Lung (tissue), 12 donors: ENCODE data around the gene KRTAP4-2. TPM values are rescaled to one million over a fixed set of nuclear protein-coding genes. Genes with fewer than 3 reads are reported as not detected.
"Not testable (repeated sequence)": the region's sequence is repeated elsewhere in the genome, so short reads cannot be mapped to it uniquely, and the experiment has no call there.

Experiments used
- ATAC-seq: fragments of 200-7000 bp; cut with Tn5 transposase; one replicate; pipeline ENCODE4 v1.9.1; 2020; ENCODE audit warnings: moderate number of reproducible peaks; ENCODE audit not compliant: insufficient read depth, low FRiP score
- DNase-seq, 3 donors: peaks; one replicate each; pipeline ENCODE4 v3.0.0-alpha.2; 2013 to 2017
- H3K27ac ChIP-seq, 2 donors: one replicate each; pipeline ENCODE4 v1.5.1; 2013; ENCODE audit warnings: mild to moderate bottlenecking in 2 of 2, moderate library complexity in 2 of 2, control low read depth in 1 of 2, inconsistent platforms in 1 of 2, low read depth in 1 of 2, low read length in 1 of 2
- H3K27me3 ChIP-seq, 3 donors: one replicate each; pipeline ENCODE4 v1.5.1; 2013; ENCODE audit warnings: low read length in 2 of 3; ENCODE audit not compliant: control insufficient read depth in 3 of 3, insufficient read depth in 3 of 3
- H3K36me3 ChIP-seq, 4 donors: one replicate each; pipeline ENCODE4 v1.5.1; 2013; ENCODE audit warnings: low read length in 4 of 4, mild to moderate bottlenecking in 1 of 4, moderate library complexity in 1 of 4; ENCODE audit not compliant: control insufficient read depth in 4 of 4, insufficient read depth in 4 of 4
- H3K4me1 ChIP-seq, 5 donors: one replicate each; pipeline ENCODE4 v1.5.1; 2013; ENCODE audit warnings: low read length in 5 of 5, mild to moderate bottlenecking in 2 of 5, moderate library complexity in 1 of 5; ENCODE audit not compliant: control insufficient read depth in 5 of 5, insufficient read depth in 5 of 5
- H3K4me3 ChIP-seq: one replicate; pipeline ENCODE4 v1.5.1; 2013; ENCODE audit warnings: mild to moderate bottlenecking, control low read depth, moderate library complexity
- H3K9ac ChIP-seq, 2 donors: one replicate each; pipeline ENCODE4 v1.5.1; 2013; ENCODE audit warnings: low read length in 2 of 2, control low read depth in 1 of 2; ENCODE audit not compliant: insufficient read depth in 1 of 2
- H3K9me3 ChIP-seq, 4 donors: one replicate each; pipeline ENCODE4 v1.5.1; 2013; ENCODE audit warnings: low read length in 3 of 4, mild to moderate bottlenecking in 1 of 4, moderate library complexity in 1 of 4; ENCODE audit not compliant: control insufficient read depth in 4 of 4, insufficient read depth in 3 of 4
- WGBS, 2 donors: extraction: QIAGEN DNeasy Blood & Tissue Kit; methylation state at CpG; one replicate each; pipeline ENCODE4 v1.1.7; 2013; 5-methylcytosine and 5-hydroxymethylcytosine counted together
- polyA plus RNA-seq, 2 donors: library from polyadenylated mRNA; stranded (reverse); fragments of 200-250 nt; gene quantifications; one replicate each; pipeline ENCODE4 v1.2.1, GENCODE V29; 2013
- total RNA-seq, 2 donors: library from RNA; depleted of rRNA in 1 of 2; stranded (reverse); fragments of >200 nt in 1 of 2; gene quantifications; one replicate each; pipeline ENCODE4 v1.2.1, GENCODE V29; 2014 to 2021
- TF ChIP-seq, protein P1 (sequence below): IDR thresholded peaks from 2 replicates; pipeline ENCODE4 v1.5.1; 2012; ENCODE audit warnings: mild to moderate bottlenecking; ENCODE audit errors: control extremely low read depth, extremely low read depth
- donor health status: control.
- donor health status: control.
- donor health status: Bipolar disorder and iron deficiency.
- donor health status: healthy.
- donor health status: DM: yes; HTN: yes; CAD: no.

Gene KRTAP4-2
- total and polyA plus RNA-seq, 4 donors: not detected

DNA sequence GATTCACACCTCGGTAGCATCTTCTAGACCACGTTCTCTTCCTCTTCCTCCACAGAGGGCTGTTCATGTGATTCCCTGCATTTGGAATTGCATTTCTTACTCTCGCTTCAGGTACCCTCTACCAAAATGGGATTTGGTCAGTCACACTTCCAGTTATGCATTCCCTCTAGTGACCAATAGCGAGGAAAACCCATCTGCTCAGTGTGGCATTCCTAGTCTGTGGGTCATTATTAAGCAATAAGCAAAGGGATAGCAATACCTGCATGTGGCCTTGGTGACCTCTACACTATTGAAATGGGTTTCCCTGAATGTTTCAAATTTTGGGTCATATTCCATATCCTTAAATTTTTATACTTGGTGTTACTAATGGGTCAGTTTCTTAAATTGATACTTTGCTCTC is 28.0 kb downstream of the KRTAP4-2 start:
- H3K4me1 ChIP-seq: no peaks in the 10 kb centered on the region
- no peaks in the 10 kb centered on the region for H3K27me3 ChIP-seq
- DNase-seq (no peak), ATAC-seq (no peak)
- WGBS, 2 donors: 82 to 89% methylated on average over 4 of the region's 4 CpGs
- no peak overlapping the region for H3K9ac ChIP-seq
- no peaks in the 10 kb centered on the region for H3K9me3 ChIP-seq
- TF ChIP-seq, protein P1, sequence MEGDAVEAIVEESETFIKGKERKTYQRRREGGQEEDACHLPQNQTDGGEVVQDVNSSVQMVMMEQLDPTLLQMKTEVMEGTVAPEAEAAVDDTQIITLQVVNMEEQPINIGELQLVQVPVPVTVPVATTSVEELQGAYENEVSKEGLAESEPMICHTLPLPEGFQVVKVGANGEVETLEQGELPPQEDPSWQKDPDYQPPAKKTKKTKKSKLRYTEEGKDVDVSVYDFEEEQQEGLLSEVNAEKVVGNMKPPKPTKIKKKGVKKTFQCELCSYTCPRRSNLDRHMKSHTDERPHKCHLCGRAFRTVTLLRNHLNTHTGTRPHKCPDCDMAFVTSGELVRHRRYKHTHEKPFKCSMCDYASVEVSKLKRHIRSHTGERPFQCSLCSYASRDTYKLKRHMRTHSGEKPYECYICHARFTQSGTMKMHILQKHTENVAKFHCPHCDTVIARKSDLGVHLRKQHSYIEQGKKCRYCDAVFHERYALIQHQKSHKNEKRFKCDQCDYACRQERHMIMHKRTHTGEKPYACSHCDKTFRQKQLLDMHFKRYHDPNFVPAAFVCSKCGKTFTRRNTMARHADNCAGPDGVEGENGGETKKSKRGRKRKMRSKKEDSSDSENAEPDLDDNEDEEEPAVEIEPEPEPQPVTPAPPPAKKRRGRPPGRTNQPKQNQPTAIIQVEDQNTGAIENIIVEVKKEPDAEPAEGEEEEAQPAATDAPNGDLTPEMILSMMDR: no peak
- H3K36me3 ChIP-seq: no peaks in the 10 kb centered on the region
- no peak overlapping the region for H3K4me3 ChIP-seq
- H3K27ac ChIP-seq: no peak overlapping the region

DNA sequence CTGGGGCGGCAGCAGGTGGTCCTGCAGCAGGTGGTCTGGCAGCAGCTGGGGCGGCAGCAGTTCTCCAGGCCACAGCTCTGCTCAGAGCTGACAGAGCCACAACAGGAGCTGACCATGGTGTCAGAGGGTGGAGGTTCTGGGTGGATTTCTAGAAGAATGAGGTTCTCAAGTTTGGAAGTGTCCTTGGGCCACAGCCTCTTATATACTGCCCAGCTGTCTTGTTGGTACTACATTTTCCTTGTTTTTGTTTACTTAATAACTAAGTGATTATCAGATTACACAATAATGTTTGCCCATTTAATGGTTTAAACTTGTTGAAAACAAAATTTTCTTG is 28.4 kb downstream of the KRTAP4-2 start, which contains the start of gene KRTAP4-5:
Gene KRTAP4-5 (minus strand): TSS at position 174 of the 334 bp plus-strand sequence. CDS start 58 bp downstream, at position 116.
- Histone ChIP-seq H3K4me1 (no peaks in the 10 kb centered on the region), H3K27me3 (no peaks in the 10 kb centered on the region), H3K9me3 (no peaks in the 10 kb centered on the region), H3K27ac (no peak within 1 kb of the TSS), H3K9ac (no peak within 1 kb of the TSS), H3K36me3 (no peaks in the 10 kb centered on the region), H3K4me3 (no peak within 1 kb of the TSS)
- WGBS, 2 donors: 69 to 88% methylated on average over 2 of the region's 2 CpGs
- DNase-seq (no peak), ATAC-seq (no peak)
- TF ChIP-seq, protein P1: no peak

DNA sequence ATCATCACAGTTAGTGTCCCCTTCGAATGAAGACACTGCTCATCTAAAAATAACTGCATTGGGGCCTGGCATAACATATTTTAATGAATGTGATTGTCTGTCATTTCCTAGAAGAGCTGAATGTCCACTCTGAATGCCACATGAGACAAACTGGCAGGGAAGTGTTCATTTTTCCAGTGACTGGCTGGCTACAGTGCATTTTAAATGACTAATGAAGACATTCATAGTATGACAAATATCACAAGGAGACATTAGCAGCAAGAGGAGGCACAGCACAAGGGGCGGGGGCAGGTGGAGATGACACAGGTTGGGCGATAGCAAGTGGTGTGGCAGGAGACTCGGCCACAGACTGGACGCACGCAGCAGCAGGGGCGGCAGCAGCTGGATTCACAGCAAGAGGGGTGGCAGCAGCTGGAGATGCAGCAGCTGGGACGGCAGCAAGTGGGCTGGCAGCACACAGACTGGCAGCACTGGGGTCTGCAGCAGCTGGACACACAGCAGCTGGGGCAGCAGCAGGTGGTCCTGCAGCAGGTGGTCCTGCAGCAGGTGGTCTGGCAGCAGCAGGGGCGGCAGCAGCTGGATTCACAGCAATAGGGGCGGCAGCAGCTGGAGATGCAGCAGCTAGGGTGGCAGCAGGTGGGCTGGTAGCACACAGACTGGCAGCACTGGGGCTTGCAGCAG is 28.9 kb downstream of the KRTAP4-2 start:
- not testable (repeated sequence) for H3K4me1 ChIP-seq, H3K27me3 ChIP-seq, H3K36me3 ChIP-seq, H3K9ac ChIP-seq, H3K9me3 ChIP-seq, DNase-seq, H3K4me3 ChIP-seq, ATAC-seq, H3K27ac ChIP-seq
- 77 to 84% methylated on average over 10 of the region's 10 CpGs for WGBS, 2 donors

DNA sequence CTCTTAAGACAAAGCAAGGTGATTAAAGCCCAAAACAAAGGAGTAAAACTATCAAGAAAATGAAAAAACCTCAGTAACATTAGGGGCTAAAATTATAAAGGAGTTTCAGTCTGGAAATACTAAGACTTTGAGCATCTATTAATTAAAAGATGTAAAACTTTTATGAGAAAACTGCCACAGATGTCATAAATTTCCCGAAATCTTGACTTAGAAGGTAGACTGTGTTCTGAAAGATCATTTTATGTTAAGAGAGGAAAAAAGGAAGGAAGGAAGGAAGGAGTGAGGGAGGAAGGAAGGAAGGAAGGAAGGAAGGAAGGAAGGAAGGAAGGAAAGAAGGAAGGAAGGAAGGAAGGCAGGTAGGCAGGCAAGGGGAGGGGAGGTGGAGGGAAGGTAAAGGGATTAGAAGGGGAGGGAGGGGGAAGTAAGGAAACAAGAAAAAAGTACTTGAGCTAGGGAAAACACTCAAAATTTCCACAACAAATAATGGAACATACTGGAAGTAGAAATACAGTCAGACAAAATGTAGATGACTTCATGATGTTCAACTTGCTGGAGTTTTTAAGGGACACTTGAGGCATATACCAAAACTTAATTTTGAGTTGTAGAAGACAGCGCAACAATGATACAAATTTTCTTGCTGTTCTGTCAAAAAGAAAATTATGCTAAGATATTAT is 30.4 kb downstream of the KRTAP4-2 start:
- Histone ChIP-seq H3K9ac (no peak overlapping the region), H3K27ac (no peak overlapping the region), H3K4me1 (no peaks in the 10 kb centered on the region), H3K36me3 (no peaks in the 10 kb centered on the region), H3K27me3 (no peaks in the 10 kb centered on the region), H3K9me3 (peaks cover 0 to 10% (median 0%) of the 10 kb centered on the region in 4 donors), H3K4me3 (no peak overlapping the region)
- TF ChIP-seq, protein P1: no peak
- ATAC-seq (no peak), DNase-seq (no peak)
- 95 to 97% methylated on average over 2 of the region's 2 CpGs for WGBS, 2 donors
